Measurements from ENCODE around the gene NRSN2.

DNA sequence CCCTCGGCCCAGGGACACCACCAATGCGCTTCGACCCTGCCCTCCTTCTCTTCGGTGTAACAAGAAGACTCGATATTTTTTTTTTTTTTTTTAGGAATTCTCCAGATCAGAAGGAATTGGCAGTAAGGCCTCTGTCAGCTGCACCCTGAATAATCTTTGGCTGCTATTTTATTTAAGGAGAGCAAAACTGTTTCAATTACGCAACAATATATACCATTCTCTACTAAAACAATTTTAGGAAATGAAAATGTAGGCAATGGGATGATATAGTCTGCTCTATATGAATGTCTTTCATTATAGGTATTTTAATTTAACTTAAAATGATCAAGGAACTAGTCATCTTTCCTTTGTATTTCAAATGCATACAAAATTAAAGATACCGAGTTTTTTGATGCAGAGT lies 36.3 kb upstream of the NRSN2 start:
- TF ChIP-seq, protein P1, sequence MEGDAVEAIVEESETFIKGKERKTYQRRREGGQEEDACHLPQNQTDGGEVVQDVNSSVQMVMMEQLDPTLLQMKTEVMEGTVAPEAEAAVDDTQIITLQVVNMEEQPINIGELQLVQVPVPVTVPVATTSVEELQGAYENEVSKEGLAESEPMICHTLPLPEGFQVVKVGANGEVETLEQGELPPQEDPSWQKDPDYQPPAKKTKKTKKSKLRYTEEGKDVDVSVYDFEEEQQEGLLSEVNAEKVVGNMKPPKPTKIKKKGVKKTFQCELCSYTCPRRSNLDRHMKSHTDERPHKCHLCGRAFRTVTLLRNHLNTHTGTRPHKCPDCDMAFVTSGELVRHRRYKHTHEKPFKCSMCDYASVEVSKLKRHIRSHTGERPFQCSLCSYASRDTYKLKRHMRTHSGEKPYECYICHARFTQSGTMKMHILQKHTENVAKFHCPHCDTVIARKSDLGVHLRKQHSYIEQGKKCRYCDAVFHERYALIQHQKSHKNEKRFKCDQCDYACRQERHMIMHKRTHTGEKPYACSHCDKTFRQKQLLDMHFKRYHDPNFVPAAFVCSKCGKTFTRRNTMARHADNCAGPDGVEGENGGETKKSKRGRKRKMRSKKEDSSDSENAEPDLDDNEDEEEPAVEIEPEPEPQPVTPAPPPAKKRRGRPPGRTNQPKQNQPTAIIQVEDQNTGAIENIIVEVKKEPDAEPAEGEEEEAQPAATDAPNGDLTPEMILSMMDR (IDR thresholded peaks at IDR 0.05 in 4 of 5, conservative IDR thresholded peaks at IDR 0.05 in 1 of 5), result no peak
- TF ChIP-seq POLR2A (IDR thresholded peaks at IDR 0.05), result no peak

Measured in gastrocnemius medialis (tissue), 4 donors.